Ramos (cell line): ENCODE measurements around the gene NUDT21.
"Not testable (repeated sequence)": the region's sequence is repeated elsewhere in the genome, so short reads cannot be mapped to it uniquely, and the experiment has no call there.

Experiments used
- in situ Hi-C: fragments of 300-500 bp; cut with MboI; formaldehyde crosslinking; loops from one replicate; pipeline ENCODE4 v1.14.3; 2022; ENCODE audit warnings: low sequenced_read_pairs; ENCODE audit not compliant: unreplicated experiment

The NUDT21 gene

DNA sequence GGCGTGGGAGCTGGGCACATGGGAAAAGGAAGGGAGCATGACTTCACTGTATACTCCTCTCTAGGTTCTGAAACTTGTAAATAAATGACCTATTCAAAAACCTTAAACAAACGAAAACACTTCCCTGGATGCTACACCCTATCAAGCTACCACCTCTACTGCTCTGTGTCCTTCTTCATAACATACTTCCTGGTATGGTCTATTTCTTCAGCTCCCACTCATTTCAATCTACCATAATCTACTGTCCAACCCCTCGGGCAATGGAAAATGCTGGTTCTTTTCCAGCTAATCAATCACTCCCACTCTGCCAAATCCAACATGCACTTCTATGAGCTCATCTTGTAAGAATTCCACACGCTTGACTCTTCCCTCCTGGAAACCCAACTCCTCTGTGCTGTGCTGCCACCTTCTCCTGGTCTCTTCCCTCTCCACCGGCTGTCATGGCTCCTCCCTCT, 68.2 kb downstream of the NUDT21 start:
- in situ Hi-C loops: no loop called here

DNA sequence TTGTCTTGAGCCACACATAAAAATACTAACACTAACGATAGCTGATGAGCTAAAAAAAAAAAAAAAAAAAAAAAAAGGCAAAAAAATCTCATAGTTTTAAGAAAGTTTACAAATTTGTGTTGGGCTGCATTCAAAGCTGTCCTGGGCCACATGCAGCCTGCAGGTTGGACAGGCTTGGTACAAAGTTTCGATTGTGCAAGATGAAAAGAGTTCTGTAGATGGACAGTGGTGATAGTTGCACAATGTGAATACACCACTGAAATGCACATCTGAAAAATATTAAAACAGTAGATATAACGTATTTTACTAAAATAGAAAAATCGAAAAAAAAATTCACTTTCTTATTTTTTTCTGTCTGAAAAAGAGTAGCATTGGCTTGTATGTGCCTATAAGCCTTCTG, 68.7 kb downstream of the NUDT21 start:
- in situ Hi-C loops: no loop called here

DNA sequence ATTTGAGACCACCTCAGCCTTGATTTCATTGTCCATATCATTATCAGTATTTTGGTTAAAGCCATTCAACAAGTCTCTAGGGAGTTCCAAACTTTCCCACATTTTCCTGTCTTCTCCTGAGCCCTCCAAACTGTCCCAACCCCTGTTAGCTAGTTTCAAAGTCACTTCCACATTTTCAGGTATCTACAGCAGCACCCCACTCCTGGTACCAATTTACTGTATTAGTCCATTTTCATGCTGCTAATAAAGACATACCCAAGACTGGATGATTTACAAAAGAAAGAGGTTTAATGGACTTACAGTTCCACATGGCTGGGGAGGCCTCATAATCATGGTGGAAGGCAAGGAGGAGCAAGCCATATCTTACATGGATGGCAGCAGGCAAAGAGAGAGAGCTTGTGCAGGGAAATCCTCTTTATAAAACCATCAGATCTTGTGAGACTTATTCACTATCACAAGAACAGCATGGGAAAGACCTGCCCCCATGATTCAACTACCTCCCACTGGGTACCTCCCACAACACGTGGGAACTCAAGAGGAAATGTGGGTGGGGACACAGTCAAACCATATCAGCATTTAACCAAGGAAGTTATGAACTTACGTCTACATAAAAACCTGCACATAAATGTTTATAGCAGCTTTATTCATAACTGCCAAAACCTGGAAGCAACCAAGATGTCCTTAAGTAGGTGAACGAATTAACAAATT, 70.2 kb downstream of the NUDT21 start:
- in situ Hi-C loops: not testable (repeated sequence)
